ENCODE results near the gene CORO1C. TPM values are rescaled to one million over a fixed set of nuclear protein-coding genes. Genes with fewer than 3 reads are reported as not detected.

The CORO1C gene
- total RNA-seq, 1 donor: 261 TPM

GRCh38 chr12:108599948-108600701, 131.2 kb downstream of the CORO1C start:
- H2AFZ ChIP-seq (ENCODE audit: low read length): no peak overlapping the region
- peaks cover 7% of the 10 kb centered on the region for H3K79me2 ChIP-seq (ENCODE audit: insufficient read depth, low read length)
- H3K27me3 ChIP-seq (ENCODE audit: insufficient read depth, low read length): no peaks in the 10 kb centered on the region
- TF ChIP-seq, protein P1, sequence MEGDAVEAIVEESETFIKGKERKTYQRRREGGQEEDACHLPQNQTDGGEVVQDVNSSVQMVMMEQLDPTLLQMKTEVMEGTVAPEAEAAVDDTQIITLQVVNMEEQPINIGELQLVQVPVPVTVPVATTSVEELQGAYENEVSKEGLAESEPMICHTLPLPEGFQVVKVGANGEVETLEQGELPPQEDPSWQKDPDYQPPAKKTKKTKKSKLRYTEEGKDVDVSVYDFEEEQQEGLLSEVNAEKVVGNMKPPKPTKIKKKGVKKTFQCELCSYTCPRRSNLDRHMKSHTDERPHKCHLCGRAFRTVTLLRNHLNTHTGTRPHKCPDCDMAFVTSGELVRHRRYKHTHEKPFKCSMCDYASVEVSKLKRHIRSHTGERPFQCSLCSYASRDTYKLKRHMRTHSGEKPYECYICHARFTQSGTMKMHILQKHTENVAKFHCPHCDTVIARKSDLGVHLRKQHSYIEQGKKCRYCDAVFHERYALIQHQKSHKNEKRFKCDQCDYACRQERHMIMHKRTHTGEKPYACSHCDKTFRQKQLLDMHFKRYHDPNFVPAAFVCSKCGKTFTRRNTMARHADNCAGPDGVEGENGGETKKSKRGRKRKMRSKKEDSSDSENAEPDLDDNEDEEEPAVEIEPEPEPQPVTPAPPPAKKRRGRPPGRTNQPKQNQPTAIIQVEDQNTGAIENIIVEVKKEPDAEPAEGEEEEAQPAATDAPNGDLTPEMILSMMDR (IDR thresholded peaks at IDR 0.05; ENCODE audit: extremely low read depth, low read depth, low read length): no peak
- no peak overlapping the region for H3K27ac ChIP-seq (ENCODE audit: low read depth, low read length)
- no peak overlapping the region for H3K4me3 ChIP-seq (ENCODE audit: insufficient read depth, low read length)
- no peak for DNase-seq (ENCODE audit: insufficient read length, low spot score, missing footprints)
- H3K36me3 ChIP-seq (ENCODE audit: insufficient read depth, low read length): no peaks in the 10 kb centered on the region
- H3K4me2 ChIP-seq (ENCODE audit: insufficient read depth, low read length): no peak overlapping the region
- no peaks in the 10 kb centered on the region for H3K9me3 ChIP-seq (ENCODE audit: low read depth, low read length)
- H3K4me1 ChIP-seq (ENCODE audit: insufficient read depth, low read length): peaks cover 8% of the 10 kb centered on the region
- H4K20me1 ChIP-seq (ENCODE audit: insufficient read depth, low read length): peaks cover 3% of the 10 kb centered on the region

DNA sequence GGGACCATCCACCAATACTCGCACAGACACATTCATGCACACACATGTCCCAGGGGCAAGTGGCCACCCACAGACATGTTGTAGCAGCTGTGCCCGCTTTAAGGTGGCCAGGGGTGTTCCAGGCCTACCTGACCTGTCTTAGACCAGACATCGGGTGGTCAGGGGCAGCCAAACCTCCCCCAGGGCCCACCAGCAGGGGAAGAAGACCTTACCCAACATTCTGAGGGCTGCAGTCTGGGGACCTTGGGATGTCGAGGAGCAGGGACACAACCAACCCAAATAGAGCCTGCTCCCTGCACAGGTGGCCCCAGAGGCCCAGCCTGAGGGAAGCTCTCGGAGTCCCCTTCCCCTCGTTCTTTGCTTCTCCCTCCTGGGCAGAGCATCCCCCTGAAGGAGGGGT, 131.8 kb downstream of the CORO1C start:
- Histone ChIP-seq H3K4me2 (ENCODE audit: insufficient read depth, low read length) (no peak overlapping the region), H3K27ac (ENCODE audit: low read depth, low read length) (no peak overlapping the region), H3K4me3 (ENCODE audit: insufficient read depth, low read length) (no peak overlapping the region), H3K27me3 (ENCODE audit: insufficient read depth, low read length) (no peaks in the 10 kb centered on the region), H3K79me2 (ENCODE audit: insufficient read depth, low read length) (peaks cover 8% of the 10 kb centered on the region), H2AFZ (ENCODE audit: low read length) (no peak overlapping the region), H3K36me3 (ENCODE audit: insufficient read depth, low read length) (no peaks in the 10 kb centered on the region), H3K4me1 (ENCODE audit: insufficient read depth, low read length) (peaks cover 8% of the 10 kb centered on the region), H4K20me1 (ENCODE audit: insufficient read depth, low read length) (peaks cover 3% of the 10 kb centered on the region), H3K9me3 (ENCODE audit: low read depth, low read length) (no peaks in the 10 kb centered on the region)
- DNase-seq (ENCODE audit: insufficient read length, low spot score, missing footprints): peak; percentile 55
- TF ChIP-seq, protein P1 (IDR thresholded peaks at IDR 0.05; ENCODE audit: extremely low read depth, low read depth, low read length): no peak

GRCh38 chr12:108598553-108599250, 132.6 kb downstream of the CORO1C start:
- no peaks in the 10 kb centered on the region for H3K9me3 ChIP-seq (ENCODE audit: low read depth, low read length)
- peaks cover 3% of the 10 kb centered on the region for H4K20me1 ChIP-seq (ENCODE audit: insufficient read depth, low read length)
- H3K27ac ChIP-seq (ENCODE audit: low read depth, low read length): no peak overlapping the region
- H3K4me1 ChIP-seq (ENCODE audit: insufficient read depth, low read length): peaks cover 8% of the 10 kb centered on the region
- H3K79me2 ChIP-seq (ENCODE audit: insufficient read depth, low read length): peaks cover 8% of the 10 kb centered on the region
- H3K27me3 ChIP-seq (ENCODE audit: insufficient read depth, low read length): no peaks in the 10 kb centered on the region
- peaks cover 4% of the 10 kb centered on the region for H3K36me3 ChIP-seq (ENCODE audit: insufficient read depth, low read length)
- DNase-seq (ENCODE audit: insufficient read length, low spot score, missing footprints): no peak
- peak overlapping the region; percentile 88 for H3K4me2 ChIP-seq (ENCODE audit: insufficient read depth, low read length)
- no peak overlapping the region for H2AFZ ChIP-seq (ENCODE audit: low read length)
- TF ChIP-seq, protein P1 (IDR thresholded peaks at IDR 0.05; ENCODE audit: extremely low read depth, low read depth, low read length): no peak
- no peak overlapping the region for H3K4me3 ChIP-seq (ENCODE audit: insufficient read depth, low read length)

All from osteoblast (primary cell).